Adrenal gland (tissue), 5 donors: ENCODE measurements around the gene PIK3R4.

Source experiments
- POLR2A ChIP-seq, 2 donors: fragments of 450-650 bp; IDR thresholded peaks; one replicate each; pipeline ENCODE4 v1.6.1; 2017; ENCODE audit warnings: antibody characterized with exemption in 2 of 2, mild to moderate bottlenecking in 2 of 2, moderate library complexity in 1 of 2
- TF ChIP-seq, protein P1 (sequence below), 6 experiments: fragments of 450-650 bp in 4 of 6; fragments of 200-600 bp in 2 of 6; sonication (generic) in 1 of 6; IDR thresholded peaks; 1 replicate in 5 of 6; 2 replicates in 1 of 6; pipeline versions ENCODE4 v1.5.1 to v1.8.0; 2016 to 2021; ENCODE audit warnings: antibody characterized with exemption in 6 of 6, mild to moderate bottlenecking in 2 of 6, moderate library complexity in 1 of 6
- donor health status: DM: no; HTN: no; CAD: no.

DNA sequence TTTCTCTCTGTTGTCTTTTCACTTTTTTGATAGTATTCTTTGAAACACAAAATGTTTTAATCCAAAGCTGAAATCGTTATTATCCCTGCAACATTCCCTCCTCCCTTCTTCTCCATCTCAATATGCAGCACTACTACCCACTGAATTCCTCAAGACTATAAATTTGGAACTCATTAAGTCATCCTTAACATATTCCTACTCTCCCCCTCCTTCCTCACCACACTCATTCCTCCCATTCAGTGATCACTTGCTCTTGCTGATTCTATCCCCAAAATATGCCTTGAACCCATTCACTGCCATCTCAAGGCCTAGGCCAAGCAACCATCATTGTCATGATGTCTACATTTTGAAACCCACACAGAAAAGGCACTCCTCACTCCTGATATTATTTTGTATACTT, 2.4 kb upstream of the PIK3R4 start:
- no peak for TF ChIP-seq POLR2A (IDR thresholded peaks at IDR 0.05)
- TF ChIP-seq, protein P1, sequence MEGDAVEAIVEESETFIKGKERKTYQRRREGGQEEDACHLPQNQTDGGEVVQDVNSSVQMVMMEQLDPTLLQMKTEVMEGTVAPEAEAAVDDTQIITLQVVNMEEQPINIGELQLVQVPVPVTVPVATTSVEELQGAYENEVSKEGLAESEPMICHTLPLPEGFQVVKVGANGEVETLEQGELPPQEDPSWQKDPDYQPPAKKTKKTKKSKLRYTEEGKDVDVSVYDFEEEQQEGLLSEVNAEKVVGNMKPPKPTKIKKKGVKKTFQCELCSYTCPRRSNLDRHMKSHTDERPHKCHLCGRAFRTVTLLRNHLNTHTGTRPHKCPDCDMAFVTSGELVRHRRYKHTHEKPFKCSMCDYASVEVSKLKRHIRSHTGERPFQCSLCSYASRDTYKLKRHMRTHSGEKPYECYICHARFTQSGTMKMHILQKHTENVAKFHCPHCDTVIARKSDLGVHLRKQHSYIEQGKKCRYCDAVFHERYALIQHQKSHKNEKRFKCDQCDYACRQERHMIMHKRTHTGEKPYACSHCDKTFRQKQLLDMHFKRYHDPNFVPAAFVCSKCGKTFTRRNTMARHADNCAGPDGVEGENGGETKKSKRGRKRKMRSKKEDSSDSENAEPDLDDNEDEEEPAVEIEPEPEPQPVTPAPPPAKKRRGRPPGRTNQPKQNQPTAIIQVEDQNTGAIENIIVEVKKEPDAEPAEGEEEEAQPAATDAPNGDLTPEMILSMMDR (IDR thresholded peaks at IDR 0.05): no peak
